Mucosa of rectum (tissue), 2 donors: Measurements from ENCODE around the gene RALGPS2.

Experiments used
- H3K27ac ChIP-seq, 2 donors: one replicate each; pipeline ENCODE4 v1.7.0; 2013; ENCODE audit warnings: inconsistent platforms in 2 of 2, low read depth in 2 of 2, low read length in 2 of 2
- H3K27me3 ChIP-seq, 2 donors: one replicate each; pipeline ENCODE4 v1.7.0; 2013; ENCODE audit warnings: low read length in 2 of 2; ENCODE audit not compliant: control insufficient read depth in 2 of 2, insufficient read depth in 2 of 2
- H3K36me3 ChIP-seq, 2 donors: one replicate each; pipeline ENCODE4 v1.7.0; 2013; ENCODE audit warnings: low read length in 2 of 2; ENCODE audit not compliant: control insufficient read depth in 2 of 2, insufficient read depth in 2 of 2
- H3K4me1 ChIP-seq, 2 donors: one replicate each; pipeline ENCODE4 v1.7.0; 2013; ENCODE audit warnings: low read length in 2 of 2, mild to moderate bottlenecking in 1 of 2; ENCODE audit not compliant: control insufficient read depth in 2 of 2, insufficient read depth in 2 of 2
- H3K4me3 ChIP-seq, 2 donors: one replicate each; pipeline ENCODE4 v1.7.0; 2013; ENCODE audit warnings: low read length in 2 of 2
- H3K9ac ChIP-seq, 2 donors: one replicate each; pipeline ENCODE4 v1.7.0; 2013; ENCODE audit warnings: low read length in 2 of 2, low read depth in 1 of 2, mild to moderate bottlenecking in 1 of 2
- H3K9me3 ChIP-seq, 2 donors: one replicate each; pipeline ENCODE4 v1.7.0; 2013; ENCODE audit warnings: low read length in 2 of 2; ENCODE audit not compliant: control insufficient read depth in 2 of 2
- donor health status: healthy.
- donor health status: Normal muscosa, but diverticular disease.

The RALGPS2 gene

GRCh38 chr1:178953538-178954324 is 228.7 kb downstream of the RALGPS2 start:
- H3K36me3 ChIP-seq = no peaks in the 10 kb centered on the region
- H3K27me3 ChIP-seq = no peaks in the 10 kb centered on the region
- H3K4me1 ChIP-seq = no peaks in the 10 kb centered on the region
- H3K27ac ChIP-seq = no peak overlapping the region
- no peak overlapping the region for H3K9ac ChIP-seq
- no peaks in the 10 kb centered on the region for H3K9me3 ChIP-seq
- no peak overlapping the region for H3K4me3 ChIP-seq

DNA sequence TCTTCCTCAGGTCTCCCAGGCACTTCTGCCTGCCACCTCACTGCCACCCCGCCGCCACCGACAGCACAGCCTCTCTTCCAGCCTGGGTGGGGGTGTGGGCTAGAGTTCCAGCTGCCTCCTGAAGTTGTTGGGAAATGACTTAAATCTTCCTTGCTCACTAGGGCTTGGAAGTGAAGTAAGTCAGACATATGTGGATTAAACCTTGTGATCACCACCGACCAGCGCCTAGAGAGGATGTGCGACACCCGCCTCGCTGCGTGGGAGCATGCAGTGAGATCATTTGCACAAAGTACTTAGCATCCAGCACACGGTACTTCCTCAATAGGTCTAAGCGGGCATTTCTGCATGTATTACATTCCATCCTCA is 229.3 kb downstream of the RALGPS2 start:
- H3K4me3 ChIP-seq = no peak overlapping the region
- H3K4me1 ChIP-seq = no peaks in the 10 kb centered on the region
- no peak overlapping the region for H3K9ac ChIP-seq
- H3K27me3 ChIP-seq = no peaks in the 10 kb centered on the region
- H3K36me3 ChIP-seq = no peaks in the 10 kb centered on the region
- no peaks in the 10 kb centered on the region for H3K9me3 ChIP-seq
- no peak overlapping the region for H3K27ac ChIP-seq

- Histone ChIP-seq H3K36me3 (no peaks in the 10 kb centered on the region), H3K4me1 (no peaks in the 10 kb centered on the region), H3K27ac (no peak overlapping the region), H3K27me3 (no peaks in the 10 kb centered on the region), H3K9me3 (no peaks in the 10 kb centered on the region), H3K4me3 (no peak overlapping the region), H3K9ac (no peak overlapping the region)
Measured at GRCh38 chr1:178954937-178955336, 229.9 kb downstream of the RALGPS2 start.

DNA sequence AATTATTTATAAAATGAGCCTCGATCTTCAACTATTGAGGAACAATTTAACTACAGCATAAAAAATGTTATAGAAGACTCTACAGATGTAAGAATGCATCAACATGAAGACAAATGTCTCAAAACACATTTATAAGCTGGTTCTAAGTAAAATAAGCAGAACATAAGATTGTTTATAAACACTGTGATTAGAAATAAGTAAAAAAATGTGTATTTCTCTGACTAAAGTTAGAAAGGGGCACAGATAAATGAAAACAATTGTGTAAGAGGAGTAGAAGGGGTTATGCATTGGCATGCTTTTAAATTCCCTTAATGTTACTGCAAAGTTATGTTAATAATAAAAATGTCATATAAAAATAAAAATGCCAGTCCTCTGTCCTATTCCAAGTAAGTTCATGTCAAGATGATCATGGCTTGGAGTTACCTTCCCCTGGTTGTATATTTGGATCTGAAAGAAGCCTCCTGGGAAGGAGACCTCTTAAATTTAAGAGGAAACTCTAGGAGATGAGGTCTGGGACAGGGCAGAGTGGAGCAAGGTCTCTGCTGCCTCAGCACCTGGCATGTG is 230.4 kb downstream of the RALGPS2 start:
- H3K4me1 ChIP-seq = no peaks in the 10 kb centered on the region
- H3K27me3 ChIP-seq = no peaks in the 10 kb centered on the region
- H3K9ac ChIP-seq = no peak overlapping the region
- no peak overlapping the region for H3K27ac ChIP-seq
- no peaks in the 10 kb centered on the region for H3K9me3 ChIP-seq
- H3K4me3 ChIP-seq = no peak overlapping the region
- no peaks in the 10 kb centered on the region for H3K36me3 ChIP-seq

DNA sequence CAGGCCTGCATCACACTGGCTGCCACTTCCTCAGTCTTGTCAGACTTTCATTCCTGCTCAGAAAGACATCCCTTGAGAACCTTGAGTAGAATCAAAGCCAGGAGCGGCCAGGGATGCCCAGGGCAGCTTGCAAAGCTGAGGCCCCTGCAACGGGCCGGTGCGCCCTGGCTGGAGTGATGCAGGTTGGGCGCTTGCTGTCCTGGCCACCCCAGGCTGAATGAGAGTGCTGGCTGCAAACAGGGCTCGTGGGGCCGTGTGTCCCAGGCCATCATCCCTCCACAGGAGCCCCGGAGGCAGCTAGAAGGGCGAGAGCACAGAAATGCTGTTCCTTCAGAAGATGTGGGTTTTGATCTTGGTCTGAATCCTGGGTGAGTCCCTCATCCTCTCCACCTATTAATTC is 233.4 kb downstream of the RALGPS2 start:
- Histone ChIP-seq H3K27ac (no peak overlapping the region), H3K4me3 (no peak overlapping the region), H3K9ac (no peak overlapping the region), H3K36me3 (no peaks in the 10 kb centered on the region), H3K27me3 (no peaks in the 10 kb centered on the region), H3K9me3 (no peaks in the 10 kb centered on the region), H3K4me1 (no peaks in the 10 kb centered on the region)

- Histone ChIP-seq H3K9me3 (no peaks in the 10 kb centered on the region), H3K27me3 (no peaks in the 10 kb centered on the region), H3K9ac (no peak overlapping the region), H3K36me3 (no peaks in the 10 kb centered on the region), H3K27ac (no peak overlapping the region), H3K4me3 (no peak overlapping the region), H3K4me1 (no peaks in the 10 kb centered on the region)
Measured at GRCh38 chr1:178959543-178960460, 234.8 kb downstream of the RALGPS2 start.

DNA sequence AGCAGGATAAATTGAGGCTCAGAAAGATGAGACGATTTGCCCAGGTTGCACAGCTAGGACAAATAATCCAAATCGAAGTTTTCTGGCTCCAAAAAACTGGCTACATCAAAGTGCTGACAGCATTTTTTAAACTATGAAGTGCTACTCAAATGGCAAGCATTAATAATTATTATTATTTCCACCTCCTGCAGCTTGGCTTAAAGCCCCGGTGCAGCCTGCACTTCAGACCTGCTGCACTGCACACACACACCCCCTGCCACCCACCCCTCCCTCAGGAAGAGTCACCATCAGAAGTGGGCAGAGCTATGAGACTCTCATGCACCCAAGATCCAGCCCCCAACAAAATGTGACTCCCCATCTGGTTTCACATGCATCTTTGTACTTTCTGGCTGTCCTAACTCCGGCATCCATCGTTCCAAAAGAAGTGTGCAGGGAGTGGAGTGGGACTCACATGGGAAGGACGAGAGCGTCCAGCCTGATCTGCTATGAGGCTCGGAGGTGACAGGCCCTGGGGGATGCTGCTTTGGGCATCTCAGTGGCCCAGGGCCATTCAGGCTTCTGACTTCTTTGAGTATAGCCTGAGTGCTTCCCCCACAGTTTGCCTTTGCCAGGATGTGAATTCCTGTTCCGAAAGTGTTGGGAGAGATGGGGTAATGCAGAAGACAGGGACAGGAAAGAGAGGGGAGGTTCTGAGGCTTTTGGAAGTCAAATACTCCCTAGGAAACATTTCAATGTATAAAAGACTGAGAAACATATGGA is 235.6 kb downstream of the RALGPS2 start:
- no peaks in the 10 kb centered on the region for H3K9me3 ChIP-seq
- no peaks in the 10 kb centered on the region for H3K36me3 ChIP-seq
- H3K9ac ChIP-seq = no peak overlapping the region
- H3K27ac ChIP-seq = no peak overlapping the region
- no peak overlapping the region for H3K4me3 ChIP-seq
- H3K27me3 ChIP-seq = no peaks in the 10 kb centered on the region
- H3K4me1 ChIP-seq = no peaks in the 10 kb centered on the region

GRCh38 chr1:178961331-178961730 is 236.3 kb downstream of the RALGPS2 start:
- no peak overlapping the region for H3K9ac ChIP-seq
- no peaks in the 10 kb centered on the region for H3K36me3 ChIP-seq
- no peaks in the 10 kb centered on the region for H3K27me3 ChIP-seq
- H3K4me3 ChIP-seq = no peak overlapping the region
- no peaks in the 10 kb centered on the region for H3K4me1 ChIP-seq
- no peaks in the 10 kb centered on the region for H3K9me3 ChIP-seq
- no peak overlapping the region for H3K27ac ChIP-seq

GRCh38 chr1:178961868-178962267 is 236.8 kb downstream of the RALGPS2 start:
- no peak overlapping the region for H3K9ac ChIP-seq
- no peaks in the 10 kb centered on the region for H3K9me3 ChIP-seq
- no peak overlapping the region for H3K4me3 ChIP-seq
- no peaks in the 10 kb centered on the region for H3K36me3 ChIP-seq
- no peaks in the 10 kb centered on the region for H3K4me1 ChIP-seq
- no peaks in the 10 kb centered on the region for H3K27me3 ChIP-seq
- H3K27ac ChIP-seq = no peak overlapping the region
